ENCODE data around the gene NDE1.
"Not testable (repeated sequence)": the region's sequence is repeated elsewhere in the genome, so short reads cannot be mapped to it uniquely, and the experiment has no call there.

The NDE1 gene

DNA sequence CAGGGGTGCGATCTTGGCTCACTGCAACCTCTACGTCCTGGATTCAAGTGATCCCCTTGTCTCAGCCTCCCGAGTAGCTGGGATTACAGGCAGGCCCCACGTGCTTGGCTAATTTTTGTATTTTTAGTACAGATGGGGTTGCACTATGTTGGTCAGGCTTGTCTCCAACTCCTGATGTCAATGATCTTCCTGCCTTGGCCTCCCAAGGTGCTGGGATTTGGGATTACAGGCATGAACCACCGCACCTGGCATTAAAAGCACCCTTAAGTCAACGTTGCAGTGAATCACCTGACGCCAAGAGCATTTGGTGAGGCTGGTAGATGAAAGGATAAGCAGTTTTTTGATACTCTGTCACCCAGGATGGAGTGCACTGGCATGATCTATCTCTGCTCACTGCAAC is 59.0 kb downstream of the NDE1 start:
- no peaks in the 10 kb centered on the region for H3K9me3 ChIP-seq (ENCODE audit: low read depth, low read length)
- no peaks in the 10 kb centered on the region for H3K36me3 ChIP-seq (ENCODE audit: insufficient read depth, low read length)
- H3K9ac ChIP-seq (ENCODE audit: insufficient read length), result no peak overlapping the region
- no peak for DNase-seq (ENCODE audit: low read depth, low spot score)
- TF ChIP-seq FOXP2 (optimal IDR thresholded peaks at IDR 0.05; ENCODE audit: control extremely low read depth, extremely low read length, insufficient read depth), result no peak
- no peak for TF ChIP-seq EZH2 (IDR thresholded peaks at IDR 0.05)
- no peak for TF ChIP-seq POLR2AphosphoS5 (IDR thresholded peaks at IDR 0.05; ENCODE audit: borderline replicate concordance, low read depth, low read length)
- H3K4me3 ChIP-seq, result no peak overlapping the region
- H3K27ac ChIP-seq, result no peak overlapping the region

DNA sequence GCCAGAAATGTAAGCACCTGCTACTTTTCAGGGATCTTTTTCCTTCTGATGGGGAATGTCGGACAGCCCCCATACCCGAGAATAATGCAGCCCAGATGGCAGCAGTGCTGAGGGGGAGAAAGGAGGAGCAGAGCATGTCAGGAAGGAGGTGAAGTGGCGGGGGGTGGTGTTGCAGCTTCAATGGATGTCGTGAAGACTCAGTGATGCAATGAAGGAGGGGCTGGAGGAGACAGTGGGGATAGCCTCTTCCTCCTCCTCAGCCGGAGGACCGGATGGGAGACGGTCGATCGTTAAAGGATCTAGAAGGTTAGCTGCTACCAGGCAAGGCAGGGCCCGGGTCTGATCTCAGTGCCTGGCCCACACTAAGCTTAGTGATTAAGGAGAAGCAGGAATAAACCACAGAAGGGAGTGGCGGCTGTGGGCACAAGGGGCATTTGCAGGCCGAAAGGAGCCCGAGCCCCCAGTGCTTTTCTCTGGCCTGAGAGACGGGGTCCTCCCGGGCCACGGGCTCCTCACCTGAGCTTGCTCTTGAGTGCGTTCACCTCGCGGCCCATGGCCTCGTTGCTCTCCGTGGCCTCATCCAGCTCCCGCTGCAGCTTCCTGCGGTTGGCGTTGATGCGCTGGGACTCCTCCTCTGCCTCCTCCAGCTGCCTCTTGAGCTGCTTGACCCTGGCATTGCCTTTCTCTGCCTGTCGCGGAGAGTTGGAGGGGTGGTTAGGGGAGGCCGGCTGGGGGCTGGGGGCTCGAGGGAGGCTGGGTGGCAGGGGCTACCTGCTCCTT is 64.5 kb downstream of the NDE1 start:
- DNase-seq (ENCODE audit: low read depth, low spot score), result no peak
- Histone ChIP-seq H3K27ac (no peak overlapping the region), H3K9me3 (ENCODE audit: low read depth, low read length) (no peaks in the 10 kb centered on the region), H3K36me3 (ENCODE audit: insufficient read depth, low read length) (no peaks in the 10 kb centered on the region), H3K9ac (ENCODE audit: insufficient read length) (no peak overlapping the region), H3K4me3 (no peak overlapping the region)
- TF ChIP-seq FOXP2 (optimal IDR thresholded peaks at IDR 0.05; ENCODE audit: control extremely low read depth, extremely low read length, insufficient read depth) (no peak), POLR2AphosphoS5 (IDR thresholded peaks at IDR 0.05; ENCODE audit: borderline replicate concordance, low read depth, low read length) (no peak), EZH2 (IDR thresholded peaks at IDR 0.05) (no peak)

- no peak overlapping the region for H3K9ac ChIP-seq (ENCODE audit: insufficient read length)
- DNase-seq (ENCODE audit: low read depth, low spot score), result no peak
- no peaks in the 10 kb centered on the region for H3K36me3 ChIP-seq (ENCODE audit: insufficient read depth, low read length)
- H3K27ac ChIP-seq, result no peak overlapping the region
- H3K9me3 ChIP-seq (ENCODE audit: low read depth, low read length), result no peaks in the 10 kb centered on the region
- TF ChIP-seq FOXP2 (optimal IDR thresholded peaks at IDR 0.05; ENCODE audit: control extremely low read depth, extremely low read length, insufficient read depth) (no peak), POLR2AphosphoS5 (IDR thresholded peaks at IDR 0.05; ENCODE audit: borderline replicate concordance, low read depth, low read length) (no peak), EZH2 (IDR thresholded peaks at IDR 0.05) (no peak)
- no peak overlapping the region for H3K4me3 ChIP-seq
Measured at GRCh38 chr16:15715221-15715620, 65.2 kb downstream of the NDE1 start.

DNA sequence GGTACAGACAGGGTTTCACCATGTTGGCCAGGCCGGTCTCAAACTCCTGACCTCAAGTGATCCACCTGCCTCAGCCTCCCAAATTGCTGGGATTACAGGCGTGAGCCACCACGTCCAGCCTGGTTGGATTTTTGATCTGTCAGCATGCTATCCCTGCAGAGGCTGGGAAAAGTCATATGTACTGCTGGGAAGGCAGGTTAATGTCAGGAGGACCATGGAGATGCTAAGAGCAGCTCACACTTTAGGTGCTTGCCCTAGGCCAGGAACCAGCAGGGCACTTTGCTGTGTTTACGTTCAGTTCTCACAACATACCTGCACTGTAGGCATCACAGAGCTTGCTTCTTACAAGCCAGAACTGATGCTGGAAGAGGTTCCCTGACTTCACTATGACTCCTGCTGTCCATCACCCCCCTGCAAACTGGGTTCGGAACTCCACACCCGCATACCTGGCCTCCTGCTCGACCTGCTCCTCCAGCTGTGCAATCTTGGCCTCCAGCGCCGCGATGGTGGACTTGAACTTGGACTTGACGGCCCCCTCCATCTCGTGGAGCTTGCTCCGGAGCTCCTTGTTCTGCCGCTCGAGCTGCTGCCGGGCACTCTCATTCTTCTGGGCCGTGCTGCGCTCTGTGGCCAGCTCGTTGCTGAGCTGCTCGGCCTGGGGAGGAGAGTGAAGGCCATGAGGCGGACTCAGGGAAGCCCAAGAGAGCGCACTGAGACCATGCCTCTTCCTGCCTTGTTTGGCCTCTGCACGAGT is 66.8 kb downstream of the NDE1 start:
- no peak overlapping the region for H3K27ac ChIP-seq
- H3K4me3 ChIP-seq, result no peak overlapping the region
- no peaks in the 10 kb centered on the region for H3K9me3 ChIP-seq (ENCODE audit: low read depth, low read length)
- no peaks in the 10 kb centered on the region for H3K36me3 ChIP-seq (ENCODE audit: insufficient read depth, low read length)
- H3K9ac ChIP-seq (ENCODE audit: insufficient read length), result no peak overlapping the region
- DNase-seq (ENCODE audit: low read depth, low spot score), result no peak
- TF ChIP-seq FOXP2 (optimal IDR thresholded peaks at IDR 0.05; ENCODE audit: control extremely low read depth, extremely low read length, insufficient read depth) (no peak), EZH2 (IDR thresholded peaks at IDR 0.05) (no peak)

GRCh38 chr16:15721018-15721417 is 71.0 kb downstream of the NDE1 start:
- DNase-seq (ENCODE audit: low read depth, low spot score), result no peak
- H3K36me3 ChIP-seq (ENCODE audit: insufficient read depth, low read length), result no peaks in the 10 kb centered on the region
- no peak overlapping the region for H3K9ac ChIP-seq (ENCODE audit: insufficient read length)
- no peak overlapping the region for H3K27ac ChIP-seq
- TF ChIP-seq FOXP2 (optimal IDR thresholded peaks at IDR 0.05; ENCODE audit: control extremely low read depth, extremely low read length, insufficient read depth) (no peak), POLR2AphosphoS5 (IDR thresholded peaks at IDR 0.05; ENCODE audit: borderline replicate concordance, low read depth, low read length) (no peak), EZH2 (IDR thresholded peaks at IDR 0.05) (no peak)
- no peak overlapping the region for H3K4me3 ChIP-seq
- H3K9me3 ChIP-seq (ENCODE audit: low read depth, low read length), result no peaks in the 10 kb centered on the region

DNA sequence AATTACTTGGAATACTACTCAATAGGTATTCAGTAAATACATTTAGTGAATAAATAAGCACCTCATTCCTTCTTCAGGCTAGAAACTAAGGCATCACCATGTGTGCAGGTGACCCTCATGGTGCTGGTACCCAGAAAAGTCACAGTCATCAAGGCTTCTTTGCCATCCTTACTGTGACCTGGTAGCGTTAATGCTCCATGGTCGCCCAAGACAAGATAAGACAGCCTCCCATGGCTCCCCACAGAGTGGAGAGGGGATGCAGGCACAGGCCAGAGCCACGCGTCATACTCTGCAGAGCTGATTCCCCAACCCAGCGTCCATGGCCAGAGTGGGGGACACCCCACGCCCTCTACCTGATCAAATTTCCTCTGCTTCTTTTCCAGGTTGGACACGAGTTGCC is 73.8 kb downstream of the NDE1 start:
- no peak for DNase-seq (ENCODE audit: low read depth, low spot score)
- no peaks in the 10 kb centered on the region for H3K36me3 ChIP-seq (ENCODE audit: insufficient read depth, low read length)
- TF ChIP-seq POLR2AphosphoS5 (IDR thresholded peaks at IDR 0.05; ENCODE audit: borderline replicate concordance, low read depth, low read length), result no peak
- TF ChIP-seq FOXP2 (optimal IDR thresholded peaks at IDR 0.05; ENCODE audit: control extremely low read depth, extremely low read length, insufficient read depth), result no peak
- no peak for TF ChIP-seq EZH2 (IDR thresholded peaks at IDR 0.05)
- no peak overlapping the region for H3K9ac ChIP-seq (ENCODE audit: insufficient read length)
- H3K4me3 ChIP-seq, result no peak overlapping the region
- no peak overlapping the region for H3K27ac ChIP-seq
- no peaks in the 10 kb centered on the region for H3K9me3 ChIP-seq (ENCODE audit: low read depth, low read length)

DNA sequence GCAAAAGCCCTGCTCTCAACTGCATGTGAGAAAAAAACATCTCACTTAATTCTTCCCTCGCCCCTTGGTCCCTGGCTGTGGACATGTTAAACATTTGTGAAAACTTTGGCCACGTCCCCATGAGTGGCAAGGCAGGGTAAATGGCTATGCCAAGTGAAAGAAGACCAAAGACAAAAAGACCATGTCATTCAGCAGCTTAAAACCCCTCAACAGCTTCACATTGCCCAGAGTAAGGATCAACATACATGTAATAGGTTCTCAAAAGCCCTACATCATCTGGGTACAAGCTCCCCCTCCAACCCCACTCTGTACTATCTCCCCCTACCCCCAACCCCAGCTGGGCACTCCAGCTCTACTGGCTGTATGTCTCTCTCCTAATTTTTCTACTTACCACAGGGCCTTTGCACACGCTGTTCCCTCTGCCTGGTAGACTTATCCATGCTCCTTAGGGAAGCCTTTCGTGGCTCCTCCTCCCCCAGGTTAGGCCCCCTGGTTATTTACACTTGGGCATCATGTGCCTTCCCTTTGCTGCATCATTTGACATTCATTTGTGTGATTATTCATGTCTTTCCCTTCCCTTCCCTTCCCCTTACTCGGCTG is 75.7 kb downstream of the NDE1 start:
- no peak overlapping the region for H3K4me3 ChIP-seq
- TF ChIP-seq POLR2AphosphoS5 (IDR thresholded peaks at IDR 0.05; ENCODE audit: borderline replicate concordance, low read depth, low read length), result no peak
- no peak for TF ChIP-seq FOXP2 (optimal IDR thresholded peaks at IDR 0.05; ENCODE audit: control extremely low read depth, extremely low read length, insufficient read depth)
- no peak for TF ChIP-seq EZH2 (IDR thresholded peaks at IDR 0.05)
- H3K9me3 ChIP-seq (ENCODE audit: low read depth, low read length), result no peaks in the 10 kb centered on the region
- H3K9ac ChIP-seq (ENCODE audit: insufficient read length), result no peak overlapping the region
- H3K36me3 ChIP-seq (ENCODE audit: insufficient read depth, low read length), result no peaks in the 10 kb centered on the region
- no peak overlapping the region for H3K27ac ChIP-seq
- DNase-seq (ENCODE audit: low read depth, low spot score), result no peak

GRCh38 chr16:15726715-15727114 is 76.7 kb downstream of the NDE1 start:
- Histone ChIP-seq H3K9ac (ENCODE audit: insufficient read length) (no peak overlapping the region), H3K27ac (no peak overlapping the region), H3K9me3 (ENCODE audit: low read depth, low read length) (no peaks in the 10 kb centered on the region), H3K4me3 (no peak overlapping the region), H3K36me3 (ENCODE audit: insufficient read depth, low read length) (no peaks in the 10 kb centered on the region)
- TF ChIP-seq EZH2 (IDR thresholded peaks at IDR 0.05), result no peak
- no peak for TF ChIP-seq POLR2AphosphoS5 (IDR thresholded peaks at IDR 0.05; ENCODE audit: borderline replicate concordance, low read depth, low read length)
- no peak for TF ChIP-seq FOXP2 (optimal IDR thresholded peaks at IDR 0.05; ENCODE audit: control extremely low read depth, extremely low read length, insufficient read depth)
- DNase-seq (ENCODE audit: low read depth, low spot score), result no peak

DNA sequence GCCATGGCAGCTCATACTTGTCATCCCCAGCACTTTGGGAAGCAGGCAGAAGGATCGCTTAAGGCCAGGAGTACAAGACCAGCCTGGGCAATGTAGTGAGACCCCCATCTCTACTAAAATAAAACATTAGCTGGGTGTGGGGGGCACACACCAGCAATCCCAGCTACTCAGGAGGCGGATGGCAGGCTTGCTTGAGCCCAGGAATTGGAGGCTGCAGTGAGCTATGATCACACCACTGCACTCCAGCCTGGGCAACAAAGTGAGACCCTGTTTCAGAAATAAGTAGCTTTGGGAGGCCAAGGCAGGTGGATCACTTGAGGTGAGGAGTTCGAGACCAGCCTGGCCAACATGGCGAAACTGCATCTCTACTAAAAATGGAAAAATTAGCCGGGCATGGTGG is 77.7 kb downstream of the NDE1 start:
- H3K4me3 ChIP-seq; H3K9me3 ChIP-seq (ENCODE audit: low read depth, low read length); H3K36me3 ChIP-seq (ENCODE audit: insufficient read depth, low read length); H3K27ac ChIP-seq; DNase-seq (ENCODE audit: low read depth, low spot score); H3K9ac ChIP-seq (ENCODE audit: insufficient read length): not testable (repeated sequence)

Data from SK-N-MC (cell line).